ENCODE results near the gene NATD1. TPM values are rescaled to one million over a fixed set of nuclear protein-coding genes. Genes with fewer than 3 reads are reported as not detected.

Gene NATD1
- total and polyA plus RNA-seq, 2 of the 8 experiments (the other 6 are each of a cell fraction or from before 2014, with no cell fraction given) = 5.4 to 8.4 TPM

GRCh38 chr17:21289175-21289901 lies 36.1 kb upstream of the NATD1 start (continued):
- no peak for TF ChIP-seq POLR2A (IDR thresholded peaks at IDR 0.05; ENCODE audit: control extremely low read depth in 1 of 2, low read depth in 2 of 2, low read length in 2 of 2)
